Thoracic aorta (tissue), 2 donors: ENCODE results near the gene CHST3. TPM values are rescaled to one million over a fixed set of nuclear protein-coding genes. Genes with fewer than 3 reads are reported as not detected.

Experiments
- ATAC-seq: fragments of 150-250 bp; one replicate; pipeline ENCODE4 v1.8.0; 2017; ENCODE audit warnings: low read depth; ENCODE audit not compliant: insufficient number of reproducible peaks, low FRiP score
- DNase-seq: peaks from one replicate; pipeline ENCODE4 v3.0.0-alpha.2; 2020; ENCODE audit warnings: low spot score
- H3K27ac ChIP-seq, 2 donors: fragments of 200-600 bp; sonication (generic); 1 replicate in 1 of 2; 2 replicates in 1 of 2; pipeline ENCODE4 v1.5.1; 2016; ENCODE audit warnings: mild to moderate bottlenecking in 2 of 2, moderate library complexity in 2 of 2
- H3K27me3 ChIP-seq: fragments of 200-600 bp; sonication (generic); replicated peaks from 2 replicates; pipeline ENCODE4 v1.6.0; 2016; ENCODE audit warnings: mild to moderate bottlenecking; ENCODE audit not compliant: insufficient read depth
- H3K36me3 ChIP-seq: fragments of 200-600 bp; sonication (generic); one replicate; pipeline ENCODE4 v1.5.1; 2016
- H3K4me1 ChIP-seq, 2 donors: fragments of 200-600 bp; sonication (generic); 1 replicate in 1 of 2; 2 replicates in 1 of 2; pipeline versions ENCODE4 v1.5.1 to v1.6.0; 2016; ENCODE audit warnings: low read depth in 2 of 2, mild to moderate bottlenecking in 1 of 2; ENCODE audit not compliant: control insufficient read depth in 1 of 2
- H3K4me3 ChIP-seq: fragments of 200-600 bp; sonication (generic); 2 replicates; pipeline ENCODE4 v1.5.1; 2016; ENCODE audit warnings: mild to moderate bottlenecking
- H3K9me3 ChIP-seq: fragments of 200-600 bp; sonication (generic); 2 replicates; pipeline ENCODE4 v1.5.1; 2016
- CTCF ChIP-seq: fragments of 200-600 bp; sonication (generic); IDR thresholded peaks from one replicate; pipeline ENCODE4 v1.5.1; 2019; ENCODE audit warnings: antibody characterized with exemption
- total RNA-seq, 2 donors: library from RNA; depleted of rRNA; stranded (reverse); fragments of >200 nt; gene quantifications; one replicate each; pipeline versions ENCODE4 v1.1.0 to v1.2.3, GENCODE V29; 2016

The CHST3 gene
- total RNA-seq, 2 donors from 2014 or later = 54.4 to 80.6 TPM

- peaks cover 56 to 100% of the 10 kb centered on the region in 2 donors for H3K4me1 ChIP-seq
- TF ChIP-seq CTCF = no peak
- H3K4me3 ChIP-seq = peak overlapping the region; percentile 39
- DNase-seq = no peak
- no peaks in the 10 kb centered on the region for H3K27me3 ChIP-seq
- no peaks in the 10 kb centered on the region for H3K9me3 ChIP-seq
- ATAC-seq = no peak
- H3K36me3 ChIP-seq = no peaks in the 10 kb centered on the region
- peak overlapping the region; percentile 60 to 92 for H3K27ac ChIP-seq
Observed at GRCh38 chr10:71970869-71971268, 6.7 kb downstream of the CHST3 start.

GRCh38 chr10:71971311-71971731 lies 7.1 kb downstream of the CHST3 start:
- ATAC-seq (no peak), DNase-seq (no peak)
- Histone ChIP-seq H3K9me3 (no peaks in the 10 kb centered on the region), H3K4me1 (peaks cover 59 to 100% of the 10 kb centered on the region in 2 donors), H3K27ac (peak overlapping the region; percentile 60 to 92), H3K4me3 (peak overlapping the region; percentile 39), H3K27me3 (no peaks in the 10 kb centered on the region), H3K36me3 (no peaks in the 10 kb centered on the region)
- TF ChIP-seq CTCF = no peak

GRCh38 chr10:71971769-71972555 lies 7.8 kb downstream of the CHST3 start:
- DNase-seq (no peak), ATAC-seq (no peak)
- H3K27me3 ChIP-seq = no peaks in the 10 kb centered on the region
- H3K9me3 ChIP-seq = no peaks in the 10 kb centered on the region
- no peaks in the 10 kb centered on the region for H3K36me3 ChIP-seq
- peak overlapping the region; percentile 60 to 92 for H3K27ac ChIP-seq
- TF ChIP-seq CTCF = no peak
- peaks cover 62 to 100% of the 10 kb centered on the region in 2 donors for H3K4me1 ChIP-seq
- H3K4me3 ChIP-seq = peak overlapping the region; percentile 39

GRCh38 chr10:71972746-71973695 lies 8.8 kb downstream of the CHST3 start:
- Histone ChIP-seq H3K36me3 (no peaks in the 10 kb centered on the region), H3K9me3 (no peaks in the 10 kb centered on the region), H3K27me3 (no peaks in the 10 kb centered on the region), H3K4me1 (peaks cover 62 to 100% of the 10 kb centered on the region in 2 donors), H3K27ac (peak overlapping the region; percentile 58 to 92), H3K4me3 (no peak overlapping the region)
- TF ChIP-seq CTCF = no peak
- ATAC-seq (no peak), DNase-seq (no peak)
